PFSK-1 (cell line): ENCODE data around the gene DISC1.

ENCODE experiments used
- FOXP2 ChIP-seq: optimal IDR thresholded peaks from 2 replicates; pipeline ENCODE3; 2011; ENCODE audit warnings: borderline replicate concordance, control low read depth, inconsistent platforms; ENCODE audit not compliant: insufficient read depth; ENCODE audit errors: extremely low read length, extremely low read depth
- POLR2AphosphoS5 ChIP-seq: IDR thresholded peaks from 2 replicates; pipeline ENCODE4 v1.6.1; 2012; ENCODE audit warnings: low read depth, mild to moderate bottlenecking, control low read depth, low read length, moderate library complexity
- REST ChIP-seq, 2 experiments: IDR thresholded peaks; 2 replicates each; pipeline versions ENCODE4 v1.6.1 to v1.8.0; 2011 to 2012; ENCODE audit warnings: low read depth in 2 of 2, low read length in 2 of 2, control low read depth in 1 of 2, inconsistent platforms in 1 of 2, mild to moderate bottlenecking in 1 of 2, moderate library complexity in 1 of 2; ENCODE audit not compliant: insufficient read depth in 1 of 2
- SIN3A ChIP-seq: IDR thresholded peaks from 2 replicates; pipeline ENCODE4 v1.6.1; 2012; ENCODE audit warnings: mild to moderate bottlenecking, low read length, moderate library complexity, borderline replicate concordance; ENCODE audit not compliant: insufficient read depth
- TAF1 ChIP-seq: IDR thresholded peaks from 2 replicates; pipeline ENCODE4 v1.6.1; 2012; ENCODE audit warnings: low read length, control low read depth, borderline replicate concordance; ENCODE audit not compliant: insufficient read depth

- TF ChIP-seq REST (IDR thresholded peaks at IDR 0.05; ENCODE audit: insufficient read depth in 1 of 2, low read depth in 2 of 2, low read length in 2 of 2) (no peak), POLR2AphosphoS5 (no peak), TAF1 (no peak), FOXP2 (no peak), SIN3A (no peak)
Observed at GRCh38 chr1:231631717-231632116, 5.1 kb downstream of the DISC1 start.
